ENCODE results near the gene ADAMTS19.
"Not testable (repeated sequence)": the region's sequence is repeated elsewhere in the genome, so short reads cannot be mapped to it uniquely, and the experiment has no call there.

The ADAMTS19 gene

GRCh38 chr5:129629575-129629974, 169.5 kb downstream of the ADAMTS19 start:
- DNase-seq (ENCODE audit: low read depth in 1 of 2, low spot score in 1 of 2), result no peak
- TF ChIP-seq GABPA (IDR thresholded peaks at IDR 0.05; ENCODE audit: low read depth), result no peak
- no peak for TF ChIP-seq SPI1 (IDR thresholded peaks at IDR 0.05; ENCODE audit: borderline replicate concordance, low read depth)
- TF ChIP-seq, protein P1, sequence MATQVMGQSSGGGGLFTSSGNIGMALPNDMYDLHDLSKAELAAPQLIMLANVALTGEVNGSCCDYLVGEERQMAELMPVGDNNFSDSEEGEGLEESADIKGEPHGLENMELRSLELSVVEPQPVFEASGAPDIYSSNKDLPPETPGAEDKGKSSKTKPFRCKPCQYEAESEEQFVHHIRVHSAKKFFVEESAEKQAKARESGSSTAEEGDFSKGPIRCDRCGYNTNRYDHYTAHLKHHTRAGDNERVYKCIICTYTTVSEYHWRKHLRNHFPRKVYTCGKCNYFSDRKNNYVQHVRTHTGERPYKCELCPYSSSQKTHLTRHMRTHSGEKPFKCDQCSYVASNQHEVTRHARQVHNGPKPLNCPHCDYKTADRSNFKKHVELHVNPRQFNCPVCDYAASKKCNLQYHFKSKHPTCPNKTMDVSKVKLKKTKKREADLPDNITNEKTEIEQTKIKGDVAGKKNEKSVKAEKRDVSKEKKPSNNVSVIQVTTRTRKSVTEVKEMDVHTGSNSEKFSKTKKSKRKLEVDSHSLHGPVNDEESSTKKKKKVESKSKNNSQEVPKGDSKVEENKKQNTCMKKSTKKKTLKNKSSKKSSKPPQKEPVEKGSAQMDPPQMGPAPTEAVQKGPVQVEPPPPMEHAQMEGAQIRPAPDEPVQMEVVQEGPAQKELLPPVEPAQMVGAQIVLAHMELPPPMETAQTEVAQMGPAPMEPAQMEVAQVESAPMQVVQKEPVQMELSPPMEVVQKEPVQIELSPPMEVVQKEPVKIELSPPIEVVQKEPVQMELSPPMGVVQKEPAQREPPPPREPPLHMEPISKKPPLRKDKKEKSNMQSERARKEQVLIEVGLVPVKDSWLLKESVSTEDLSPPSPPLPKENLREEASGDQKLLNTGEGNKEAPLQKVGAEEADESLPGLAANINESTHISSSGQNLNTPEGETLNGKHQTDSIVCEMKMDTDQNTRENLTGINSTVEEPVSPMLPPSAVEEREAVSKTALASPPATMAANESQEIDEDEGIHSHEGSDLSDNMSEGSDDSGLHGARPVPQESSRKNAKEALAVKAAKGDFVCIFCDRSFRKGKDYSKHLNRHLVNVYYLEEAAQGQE (IDR thresholded peaks at IDR 0.05; ENCODE audit: insufficient replicate concordance, low read depth), result no peak
- TF ChIP-seq POLR2AphosphoS5 (IDR thresholded peaks at IDR 0.05; ENCODE audit: low read depth), result no peak
- TF ChIP-seq, protein P2, sequence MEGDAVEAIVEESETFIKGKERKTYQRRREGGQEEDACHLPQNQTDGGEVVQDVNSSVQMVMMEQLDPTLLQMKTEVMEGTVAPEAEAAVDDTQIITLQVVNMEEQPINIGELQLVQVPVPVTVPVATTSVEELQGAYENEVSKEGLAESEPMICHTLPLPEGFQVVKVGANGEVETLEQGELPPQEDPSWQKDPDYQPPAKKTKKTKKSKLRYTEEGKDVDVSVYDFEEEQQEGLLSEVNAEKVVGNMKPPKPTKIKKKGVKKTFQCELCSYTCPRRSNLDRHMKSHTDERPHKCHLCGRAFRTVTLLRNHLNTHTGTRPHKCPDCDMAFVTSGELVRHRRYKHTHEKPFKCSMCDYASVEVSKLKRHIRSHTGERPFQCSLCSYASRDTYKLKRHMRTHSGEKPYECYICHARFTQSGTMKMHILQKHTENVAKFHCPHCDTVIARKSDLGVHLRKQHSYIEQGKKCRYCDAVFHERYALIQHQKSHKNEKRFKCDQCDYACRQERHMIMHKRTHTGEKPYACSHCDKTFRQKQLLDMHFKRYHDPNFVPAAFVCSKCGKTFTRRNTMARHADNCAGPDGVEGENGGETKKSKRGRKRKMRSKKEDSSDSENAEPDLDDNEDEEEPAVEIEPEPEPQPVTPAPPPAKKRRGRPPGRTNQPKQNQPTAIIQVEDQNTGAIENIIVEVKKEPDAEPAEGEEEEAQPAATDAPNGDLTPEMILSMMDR (IDR thresholded peaks at IDR 0.05; ENCODE audit: insufficient read depth, low read length), result no peak
- Histone ChIP-seq H3K27ac (replicated peaks) (no peak overlapping the region), H3K27me3 (ENCODE audit: insufficient read depth, poor library complexity, severe bottlenecking) (no peaks in the 10 kb centered on the region), H3K4me3 (replicated peaks; ENCODE audit: insufficient read depth, low read length) (no peak overlapping the region)

DNA sequence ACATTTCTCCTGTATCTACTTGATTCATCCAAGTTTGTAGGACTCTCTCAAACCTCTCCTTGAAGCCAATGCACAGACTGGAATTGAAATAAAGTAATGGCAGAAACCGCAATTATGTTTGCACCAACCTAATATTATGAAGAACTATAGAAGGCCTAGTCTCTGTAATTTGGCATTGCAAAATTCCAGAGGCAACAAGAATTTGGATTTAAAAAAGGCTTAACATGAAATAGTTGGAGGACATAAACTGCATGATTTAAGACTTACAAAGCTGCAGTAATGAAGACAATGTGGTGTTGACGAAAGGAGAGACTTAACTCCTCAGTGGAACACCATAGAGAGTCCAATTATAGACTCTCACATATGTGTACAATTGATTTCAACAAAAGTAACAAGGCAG, 170.0 kb downstream of the ADAMTS19 start:
- DNase-seq (ENCODE audit: low read depth in 1 of 2, low spot score in 1 of 2), result no peak
- H3K4me3 ChIP-seq (replicated peaks; ENCODE audit: insufficient read depth, low read length), result no peak overlapping the region
- no peaks in the 10 kb centered on the region for H3K27me3 ChIP-seq (ENCODE audit: insufficient read depth, poor library complexity, severe bottlenecking)
- no peak overlapping the region for H3K27ac ChIP-seq (replicated peaks)
- TF ChIP-seq, protein P2 (IDR thresholded peaks at IDR 0.05; ENCODE audit: insufficient read depth, low read length), result no peak
- TF ChIP-seq SPI1 (IDR thresholded peaks at IDR 0.05; ENCODE audit: borderline replicate concordance, low read depth) (no peak), POLR2AphosphoS5 (IDR thresholded peaks at IDR 0.05; ENCODE audit: low read depth) (no peak), GABPA (IDR thresholded peaks at IDR 0.05; ENCODE audit: low read depth) (no peak)
- TF ChIP-seq, protein P1 (IDR thresholded peaks at IDR 0.05; ENCODE audit: insufficient replicate concordance, low read depth), result no peak

- no peak for DNase-seq (ENCODE audit: low read depth in 1 of 2, low spot score in 1 of 2)
- no peak overlapping the region for H3K27ac ChIP-seq (replicated peaks)
- no peaks in the 10 kb centered on the region for H3K27me3 ChIP-seq (ENCODE audit: insufficient read depth, poor library complexity, severe bottlenecking)
- H3K4me3 ChIP-seq (replicated peaks; ENCODE audit: insufficient read depth, low read length), result no peak overlapping the region
- TF ChIP-seq POLR2AphosphoS5 (IDR thresholded peaks at IDR 0.05; ENCODE audit: low read depth), result no peak
- TF ChIP-seq, protein P1 (IDR thresholded peaks at IDR 0.05; ENCODE audit: insufficient replicate concordance, low read depth), result no peak
- no peak for TF ChIP-seq SPI1 (IDR thresholded peaks at IDR 0.05; ENCODE audit: borderline replicate concordance, low read depth)
- TF ChIP-seq, protein P2 (IDR thresholded peaks at IDR 0.05; ENCODE audit: insufficient read depth, low read length), result no peak
- TF ChIP-seq GABPA (IDR thresholded peaks at IDR 0.05; ENCODE audit: low read depth), result no peak
Observed at GRCh38 chr5:129631961-129632360, 171.9 kb downstream of the ADAMTS19 start.

GRCh38 chr5:129637501-129637900, 177.4 kb downstream of the ADAMTS19 start:
- not testable (repeated sequence) for DNase-seq (ENCODE audit: low read depth in 1 of 2, low spot score in 1 of 2)

More at GRCh38 chr5:129637501-129637900, 177.4 kb downstream of the ADAMTS19 start:
- H3K4me3 ChIP-seq (replicated peaks; ENCODE audit: insufficient read depth, low read length); H3K27ac ChIP-seq (replicated peaks); H3K27me3 ChIP-seq (ENCODE audit: insufficient read depth, poor library complexity, severe bottlenecking): not testable (repeated sequence)
